Transverse colon (tissue), 4 donors: ENCODE results near the gene AP1S1. TPM values are rescaled to one million over a fixed set of nuclear protein-coding genes. Genes with fewer than 3 reads are reported as not detected.
A peak's percentile ranks its signal among the peaks of the same experiment; 100 is the strongest.

Experiments
- DNase-seq: peaks from one replicate; pipeline ENCODE4 v3.0.0-alpha.2; 2019
- H3K27ac ChIP-seq, 4 donors: fragments of 200-600 bp; sonication (generic); 2 replicates each; pipeline ENCODE4 v1.5.1; 2016 to 2018; ENCODE audit warnings: inconsistent platforms in 4 of 4
- H3K27me3 ChIP-seq: fragments of 200-600 bp; sonication (generic); 2 replicates; pipeline ENCODE4 v1.5.1; 2017; ENCODE audit warnings: inconsistent platforms
- H3K36me3 ChIP-seq, 4 donors: fragments of 200-600 bp; sonication (generic); 2 replicates each; pipeline ENCODE4 v1.5.1; 2017 to 2019; ENCODE audit warnings: inconsistent platforms in 4 of 4
- H3K4me1 ChIP-seq, 4 donors: fragments of 200-600 bp; sonication (generic); 2 replicates each; pipeline ENCODE4 v1.5.1; 2017 to 2020; ENCODE audit warnings: inconsistent platforms in 4 of 4
- H3K4me3 ChIP-seq, 4 donors: fragments of 200-600 bp; sonication (generic); 1 replicate in 1 of 4; 2 replicates in 3 of 4; pipeline versions ENCODE4 v1.5.1 to v1.6.1; 2017 to 2019; ENCODE audit warnings: inconsistent platforms in 4 of 4
- H3K9me3 ChIP-seq, 2 donors: fragments of 200-600 bp; sonication (generic); 2 replicates each; pipeline ENCODE4 v1.5.1; 2017 to 2019; ENCODE audit warnings: inconsistent platforms in 2 of 2
- EP300 ChIP-seq: sonication (generic); formaldehyde crosslinking; IDR thresholded peaks from one replicate; pipeline ENCODE4 v1.6.1; 2017; ENCODE audit warnings: antibody characterized with exemption, low read depth
- POLR2A ChIP-seq: fragments of 450-650 bp; IDR thresholded peaks from one replicate; pipeline ENCODE4 v1.6.1; 2016; ENCODE audit warnings: antibody characterized with exemption, mild to moderate bottlenecking, moderate library complexity
- POLR2AphosphoS5 ChIP-seq, 3 donors: sonication (generic); formaldehyde crosslinking; IDR thresholded peaks; one replicate each; pipeline ENCODE4 v1.6.1; 2016; ENCODE audit warnings: antibody characterized with exemption in 3 of 3
- WGBS, 2 donors: methylation state at CpG; one replicate each; pipeline ENCODE4 v1.1.5; 2018; ENCODE audit warnings: low coverage in 1 of 2; 5-methylcytosine and 5-hydroxymethylcytosine counted together
- in situ Hi-C, 4 donors: fragments of 200-750 bp; cut with MboI; loops; one replicate each; pipeline versions ENCODE4 v1.15.0 to v1.15.1; 2017; ENCODE audit warnings: low sequenced_read_pairs in 3 of 4, low pct_ligation_motif_present in 1 of 4, low pct_unique_long_range_greater_than_20kb in 1 of 4
- intact Hi-C: fragments of 100-400 bp; cut with DNase I; formaldehyde crosslinking; loops from one replicate; pipeline ENCODE4 v1.15.1; 2023; ENCODE audit warnings: low total_unique reads
- total RNA-seq, 4 donors: library from RNA; depleted of rRNA; stranded (reverse); fragments of >200 nt; gene quantifications; one replicate each; pipeline ENCODE4 v1.1.0, GENCODE V29; 2016
- TF ChIP-seq, protein P1 (sequence below), 5 experiments: fragments of 200-600 bp in 3 of 5; fragments of 450-650 bp in 2 of 5; sonication (generic) in 3 of 5; IDR thresholded peaks; 1 replicate in 2 of 5; 2 replicates in 3 of 5; pipeline ENCODE4 v1.5.1; 2016 to 2017; ENCODE audit warnings: antibody characterized with exemption in 5 of 5, inconsistent platforms in 3 of 5, mild to moderate bottlenecking in 2 of 5, moderate library complexity in 1 of 5

The AP1S1 gene
- total RNA-seq, 4 donors from 2014 or later, result 18.3 to 87.3 (median 54.0) TPM

- TF ChIP-seq EP300, result no peak
- intact Hi-C loops (loop anchor here (5.0 kb wide), 1 partner anchor 142 kb away; no protein-coding TSS in a partner anchor), in situ Hi-C loops (loop anchor here in 2 of 4 donors (10.0 to 25.0 kb wide), 4 partner anchors 54 to 246 kb away; partner anchors contain the start of gene ACHE (in 1 of the 2))
- DNase-seq, result no peak
- no peaks in the 10 kb centered on the region for H3K36me3 ChIP-seq
- no peak overlapping the region for H3K4me3 ChIP-seq
- H3K9me3 ChIP-seq, result no peaks in the 10 kb centered on the region
- peaks cover 7 to 31% (median 15%) of the 10 kb centered on the region in 4 donors for H3K4me1 ChIP-seq
- peaks cover 7% of the 10 kb centered on the region for H3K27me3 ChIP-seq
- H3K27ac ChIP-seq, result no peak overlapping the region
- WGBS, 2 donors, result 41 to 64% methylated on average over 3 of the region's 3 CpGs
Observed at GRCh38 chr7:101140339-101140699, 14.0 kb upstream of the AP1S1 start.

DNA sequence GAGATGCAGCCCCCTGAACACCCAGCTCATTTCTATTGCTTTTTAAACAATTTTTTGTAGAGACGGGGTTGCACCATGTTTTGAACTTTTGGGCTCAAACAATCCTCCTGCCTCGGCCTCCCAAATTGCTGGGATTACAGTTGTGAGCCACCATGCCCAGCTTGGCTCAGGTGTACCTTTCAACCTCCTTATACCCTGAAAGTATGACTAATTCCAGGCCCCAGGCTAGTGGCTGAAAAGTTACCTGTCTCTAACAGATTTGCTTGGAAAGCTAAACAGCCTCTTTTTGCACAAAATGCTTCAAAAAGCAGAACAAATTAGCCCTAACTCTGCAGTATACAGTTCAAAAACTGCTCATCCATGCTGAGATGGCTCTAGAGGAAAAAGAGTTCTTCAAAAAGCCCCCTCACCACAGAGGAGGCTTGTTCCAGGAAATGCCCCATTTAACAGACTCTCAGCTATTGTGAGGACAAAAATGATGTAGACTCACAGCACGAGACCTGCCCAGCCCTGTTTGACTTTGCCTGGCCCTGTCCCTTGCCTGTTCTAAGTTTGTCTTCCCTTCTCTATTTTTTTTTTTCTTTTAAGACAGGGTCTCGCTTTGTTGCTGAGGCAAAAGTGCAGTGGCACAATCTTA lies 13.4 kb upstream of the AP1S1 start:
- Histone ChIP-seq H3K27me3 (peaks cover 7% of the 10 kb centered on the region), H3K27ac (no peak overlapping the region), H3K4me3 (no peak overlapping the region), H3K36me3 (no peaks in the 10 kb centered on the region), H3K9me3 (no peaks in the 10 kb centered on the region), H3K4me1 (peaks cover 7 to 31% (median 15%) of the 10 kb centered on the region in 4 donors)
- 81% methylated on average over 4 of the region's 4 CpGs; no CpG with 5 or more reads in 1 of the 2 donors for WGBS, 2 donors
- TF ChIP-seq POLR2A (no peak), POLR2AphosphoS5 (IDR thresholded peaks at IDR 0.05) (no peak), EP300 (no peak)
- TF ChIP-seq, protein P1, sequence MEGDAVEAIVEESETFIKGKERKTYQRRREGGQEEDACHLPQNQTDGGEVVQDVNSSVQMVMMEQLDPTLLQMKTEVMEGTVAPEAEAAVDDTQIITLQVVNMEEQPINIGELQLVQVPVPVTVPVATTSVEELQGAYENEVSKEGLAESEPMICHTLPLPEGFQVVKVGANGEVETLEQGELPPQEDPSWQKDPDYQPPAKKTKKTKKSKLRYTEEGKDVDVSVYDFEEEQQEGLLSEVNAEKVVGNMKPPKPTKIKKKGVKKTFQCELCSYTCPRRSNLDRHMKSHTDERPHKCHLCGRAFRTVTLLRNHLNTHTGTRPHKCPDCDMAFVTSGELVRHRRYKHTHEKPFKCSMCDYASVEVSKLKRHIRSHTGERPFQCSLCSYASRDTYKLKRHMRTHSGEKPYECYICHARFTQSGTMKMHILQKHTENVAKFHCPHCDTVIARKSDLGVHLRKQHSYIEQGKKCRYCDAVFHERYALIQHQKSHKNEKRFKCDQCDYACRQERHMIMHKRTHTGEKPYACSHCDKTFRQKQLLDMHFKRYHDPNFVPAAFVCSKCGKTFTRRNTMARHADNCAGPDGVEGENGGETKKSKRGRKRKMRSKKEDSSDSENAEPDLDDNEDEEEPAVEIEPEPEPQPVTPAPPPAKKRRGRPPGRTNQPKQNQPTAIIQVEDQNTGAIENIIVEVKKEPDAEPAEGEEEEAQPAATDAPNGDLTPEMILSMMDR (IDR thresholded peaks at IDR 0.05), result no peak
- no peak for DNase-seq
- in situ Hi-C loops, result loop anchor here in 2 of 4 donors (10.0 to 25.0 kb wide), 4 partner anchors 54 to 246 kb away; partner anchors contain the start of gene ACHE (in 1 of the 2)
- intact Hi-C loops, result loop anchor here (5.0 kb wide), 1 partner anchor 141 kb away; no protein-coding TSS in a partner anchor

DNA sequence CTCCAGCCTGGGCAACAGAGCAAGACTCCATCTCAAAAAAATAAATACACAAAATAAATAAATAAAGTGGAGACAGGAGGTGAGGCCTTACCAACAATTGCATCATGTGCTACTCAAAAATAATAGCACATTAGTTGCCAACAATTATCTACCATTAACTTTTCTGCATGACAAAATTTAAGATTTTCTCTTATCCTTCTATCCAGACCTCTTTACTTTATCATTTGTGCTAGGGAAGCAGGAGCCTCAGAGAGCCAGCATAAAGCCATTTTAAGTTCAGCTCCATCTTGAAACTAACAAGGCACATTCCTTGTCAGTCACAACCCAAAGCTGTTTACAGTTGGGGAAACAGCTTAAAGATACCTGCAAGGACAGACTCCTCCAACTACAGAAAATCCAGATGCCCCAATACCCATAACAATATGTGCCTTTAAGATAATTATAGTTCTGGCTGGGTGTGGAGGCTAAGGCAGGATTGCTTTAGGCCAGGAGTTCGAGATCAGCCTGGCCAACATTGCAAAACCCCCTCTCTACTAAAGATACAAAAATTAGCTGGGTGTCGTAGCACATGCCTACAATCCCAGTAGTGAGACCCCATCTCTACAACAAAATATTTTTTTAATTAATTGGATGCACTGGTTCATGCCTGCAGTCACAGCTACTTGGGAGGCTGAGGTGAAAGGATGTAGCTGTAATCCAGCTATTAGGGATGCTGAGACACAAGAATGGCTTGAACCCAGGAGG lies 2.2 kb upstream of the AP1S1 start:
- Histone ChIP-seq H3K36me3 (no peaks in the 10 kb centered on the region), H3K9me3 (no peaks in the 10 kb centered on the region), H3K27ac (no peak overlapping the region), H3K4me1 (peaks cover 5 to 16% (median 9%) of the 10 kb centered on the region in 4 donors), H3K27me3 (no peaks in the 10 kb centered on the region), H3K4me3 (no peak overlapping the region)
- TF ChIP-seq, protein P1 (IDR thresholded peaks at IDR 0.05), result no peak
- TF ChIP-seq EP300 (no peak), POLR2A (no peak), POLR2AphosphoS5 (IDR thresholded peaks at IDR 0.05) (no peak)
- intact Hi-C loops, result no loop called here
- 60 to 73% methylated on average over 1 to 2 of the region's 2 CpGs for WGBS, 2 donors
- no peak for DNase-seq
- in situ Hi-C loops, result no loop called here

- H3K9me3 ChIP-seq, result no peaks in the 10 kb centered on the region
- intact Hi-C loops, result no loop called here
- 0% methylated on average over 17 of the region's 34 CpGs; no CpG with 5 or more reads in 1 of the 2 donors for WGBS, 2 donors
- peak; percentile 54 for DNase-seq
- peaks cover 0 to 8% (median 3%) of the 10 kb centered on the region in 4 donors for H3K36me3 ChIP-seq
- peak overlapping the region; percentile 59 to 96 (median 88) for H3K4me3 ChIP-seq
- no peaks in the 10 kb centered on the region for H3K27me3 ChIP-seq
- TF ChIP-seq POLR2AphosphoS5 (IDR thresholded peaks at IDR 0.05), result no peak
- TF ChIP-seq, protein P1 (IDR thresholded peaks at IDR 0.05), result no peak
- TF ChIP-seq POLR2A, result no peak
- no peak for TF ChIP-seq EP300
- in situ Hi-C loops, result no loop called here
- peaks cover 5 to 16% (median 10%) of the 10 kb centered on the region in 4 donors for H3K4me1 ChIP-seq
- H3K27ac ChIP-seq, result peak overlapping the region; percentile 66 to 85 (median 78)
Observed at GRCh38 chr7:101154693-101155102, 422 bp downstream of the AP1S1 start.
